Neural progenitor cell (in vitro differentiated cells): ENCODE data around the gene DNAJC5. TPM values are rescaled to one million over a fixed set of nuclear protein-coding genes. Genes with fewer than 3 reads are reported as not detected.

Source experiments
- DNase-seq: peaks from one replicate; pipeline ENCODE4 v3.0.0-alpha.2; 2016; ENCODE audit warnings: low spot score
- H2AFZ ChIP-seq: fragments of 200-600 bp; sonication (generic); replicated peaks from 2 replicates; pipeline ENCODE4 v1.6.1; 2016; ENCODE audit warnings: antibody characterized with exemption
- H3F3A ChIP-seq: fragments of 200-600 bp; sonication (generic); 2 replicates; pipeline ENCODE4 v1.6.1; 2016; ENCODE audit warnings: antibody characterized with exemption, low read depth
- H3K27ac ChIP-seq: fragments of 200-600 bp; sonication (generic); 2 replicates; pipeline ENCODE4 v1.5.1; 2016; ENCODE audit warnings: mild to moderate bottlenecking
- H3K27me3 ChIP-seq: fragments of 200-600 bp; sonication (generic); 2 replicates; pipeline ENCODE4 v1.6.1; 2016; ENCODE audit warnings: mild to moderate bottlenecking, moderate library complexity
- H3K36me3 ChIP-seq: fragments of 200-600 bp; sonication (generic); 2 replicates; pipeline ENCODE4 v1.5.1; 2016
- H3K4me1 ChIP-seq: fragments of 200-600 bp; sonication (generic); 2 replicates; pipeline ENCODE4 v1.6.1; 2016; ENCODE audit warnings: mixed run types
- H3K4me2 ChIP-seq: fragments of 200-600 bp; sonication (generic); 2 replicates; pipeline ENCODE4 v1.6.1; 2016
- H3K4me3 ChIP-seq: fragments of 200-600 bp; sonication (generic); 2 replicates; pipeline ENCODE4 v1.5.1; 2016
- H3K79me2 ChIP-seq: fragments of 200-600 bp; sonication (generic); 2 replicates; pipeline ENCODE4 v1.6.1; 2016; ENCODE audit warnings: low read depth
- H3K9ac ChIP-seq: fragments of 200-600 bp; sonication (generic); 2 replicates; pipeline ENCODE4 v1.6.1; 2016
- H3K9me3 ChIP-seq: fragments of 200-600 bp; sonication (generic); 2 replicates; pipeline ENCODE4 v1.5.1; 2016; ENCODE audit warnings: low read depth
- H4K20me1 ChIP-seq: fragments of 200-600 bp; sonication (generic); 2 replicates; pipeline ENCODE4 v1.6.1; 2016; ENCODE audit warnings: low read depth
- H3K27ac Mint-ChIP-seq: 3 replicates; pipeline ENCODE4 v1.8.0; 2021; ENCODE audit warnings: mixed read lengths
- H3K27me3 Mint-ChIP-seq: 2 replicates; pipeline ENCODE4 v1.8.0; 2022; ENCODE audit warnings: low read depth, mild to moderate bottlenecking, inconsistent platforms, moderate library complexity, mixed read lengths; ENCODE audit not compliant: insufficient read depth
- H3K36me3 Mint-ChIP-seq: 3 replicates; pipeline ENCODE4 v1.8.0; 2021; ENCODE audit warnings: mixed read lengths
- H3K4me1 Mint-ChIP-seq: 3 replicates; pipeline ENCODE4 v1.8.0; 2021; ENCODE audit warnings: mixed read lengths
- H3K4me3 Mint-ChIP-seq: 3 replicates; pipeline ENCODE4 v1.8.0; 2021; ENCODE audit warnings: mild to moderate bottlenecking, moderate library complexity, mixed read lengths
- H3K9me3 Mint-ChIP-seq: 3 replicates; pipeline ENCODE4 v1.8.0; 2020; ENCODE audit warnings: mixed read lengths
- CTCF ChIP-seq: fragments of 200-600 bp; sonication (generic); IDR thresholded peaks from 2 replicates; pipeline ENCODE4 v1.5.1; 2017; ENCODE audit warnings: antibody characterized with exemption, mild to moderate bottlenecking
- EZH2 ChIP-seq: fragments of 200-600 bp; sonication (generic); IDR thresholded peaks from 2 replicates; pipeline ENCODE4 v1.6.1; 2017; ENCODE audit warnings: antibody characterized with exemption, mild to moderate bottlenecking, moderate library complexity
- EZH2phosphoT487 ChIP-seq: fragments of 200-600 bp; sonication (generic); IDR thresholded peaks from 2 replicates; pipeline ENCODE4 v1.6.1; 2017; ENCODE audit warnings: antibody characterized with exemption
- total RNA-seq: library from RNA; depleted of rRNA; stranded (reverse); fragments of >200 nt; gene quantifications from 2 replicates; pipeline ENCODE4 v1.2.3, GENCODE V29; 2015; ENCODE audit warnings: low replicate concordance

Gene DNAJC5
- total RNA-seq, 1 donor from 2014 or later, result 17.2 TPM

- Histone ChIP-seq H3K79me2 (peaks cover 11% of the 10 kb centered on the region), H3K9me3 (no peaks in the 10 kb centered on the region), H3K4me2 (no peak overlapping the region), H4K20me1 (no peaks in the 10 kb centered on the region), H3K9ac (no peak overlapping the region), H2AFZ (no peak overlapping the region), H3K4me1 (peaks cover 10% of the 10 kb centered on the region), H3K4me3 (no peak overlapping the region), H3K27ac (no peak overlapping the region), H3K27me3 (peaks cover 11% of the 10 kb centered on the region), H3K36me3 (no peaks in the 10 kb centered on the region), H3F3A (peaks cover 7% of the 10 kb centered on the region)
- no peak overlapping the region for H3K4me3 Mint-ChIP-seq
- H3K9me3 Mint-ChIP-seq, result no peaks in the 10 kb centered on the region
- H3K27me3 Mint-ChIP-seq, result peaks cover 5% of the 10 kb centered on the region
- H3K27ac Mint-ChIP-seq, result no peak overlapping the region
- DNase-seq, result no peak
- no peak for TF ChIP-seq EZH2phosphoT487
- TF ChIP-seq EZH2, result no peak
- TF ChIP-seq CTCF, result no peak
- H3K4me1 Mint-ChIP-seq, result peaks cover 6% of the 10 kb centered on the region
- H3K36me3 Mint-ChIP-seq, result no peaks in the 10 kb centered on the region
Observed at GRCh38 chr20:63966944-63967322, 72.0 kb downstream of the DNAJC5 start.

GRCh38 chr20:63967330-63968135 is 72.6 kb downstream of the DNAJC5 start:
- TF ChIP-seq CTCF (no peak), EZH2phosphoT487 (no peak), EZH2 (no peak)
- H3K9me3 ChIP-seq, result no peaks in the 10 kb centered on the region
- peaks cover 5% of the 10 kb centered on the region for H3K27me3 Mint-ChIP-seq
- no peak overlapping the region for H3K4me2 ChIP-seq
- peak overlapping the region; percentile 43 for H3K4me3 Mint-ChIP-seq
- H3K27me3 ChIP-seq, result peaks cover 11% of the 10 kb centered on the region
- H3F3A ChIP-seq, result peaks cover 7% of the 10 kb centered on the region
- H3K36me3 ChIP-seq, result no peaks in the 10 kb centered on the region
- H4K20me1 ChIP-seq, result no peaks in the 10 kb centered on the region
- no peak overlapping the region for H3K27ac ChIP-seq
- H3K9ac ChIP-seq, result no peak overlapping the region
- H3K36me3 Mint-ChIP-seq, result no peaks in the 10 kb centered on the region
- H2AFZ ChIP-seq, result no peak overlapping the region
- H3K9me3 Mint-ChIP-seq, result no peaks in the 10 kb centered on the region
- no peak overlapping the region for H3K27ac Mint-ChIP-seq
- no peak overlapping the region for H3K4me3 ChIP-seq
- H3K79me2 ChIP-seq, result peaks cover 11% of the 10 kb centered on the region
- peaks cover 6% of the 10 kb centered on the region for H3K4me1 Mint-ChIP-seq
- H3K4me1 ChIP-seq, result peaks cover 10% of the 10 kb centered on the region
- DNase-seq, result no peak

GRCh38 chr20:63968136-63968927 is 73.4 kb downstream of the DNAJC5 start:
- Mint-ChIP-seq H3K9me3 (no peaks in the 10 kb centered on the region), H3K27ac (peak overlapping the region; percentile 33), H3K4me1 (peaks cover 10% of the 10 kb centered on the region), H3K36me3 (no peaks in the 10 kb centered on the region), H3K27me3 (peaks cover 5% of the 10 kb centered on the region), H3K4me3 (peak overlapping the region; percentile 90)
- DNase-seq, result no peak
- Histone ChIP-seq H3K27me3 (peaks cover 11% of the 10 kb centered on the region), H3K4me1 (peaks cover 10% of the 10 kb centered on the region), H3K79me2 (peaks cover 11% of the 10 kb centered on the region), H3K4me3 (peak overlapping the region; percentile 61), H3K9me3 (no peaks in the 10 kb centered on the region), H4K20me1 (no peaks in the 10 kb centered on the region), H2AFZ (no peak overlapping the region), H3K4me2 (peak overlapping the region; percentile 98), H3F3A (peaks cover 12% of the 10 kb centered on the region), H3K27ac (no peak overlapping the region), H3K9ac (no peak overlapping the region), H3K36me3 (no peaks in the 10 kb centered on the region)
- TF ChIP-seq EZH2, result no peak
- TF ChIP-seq CTCF, result no peak
- no peak for TF ChIP-seq EZH2phosphoT487
